ENCODE measurements around the gene MED4. TPM values are rescaled to one million over a fixed set of nuclear protein-coding genes. Genes with fewer than 3 reads are reported as not detected.

The MED4 gene, protein sequence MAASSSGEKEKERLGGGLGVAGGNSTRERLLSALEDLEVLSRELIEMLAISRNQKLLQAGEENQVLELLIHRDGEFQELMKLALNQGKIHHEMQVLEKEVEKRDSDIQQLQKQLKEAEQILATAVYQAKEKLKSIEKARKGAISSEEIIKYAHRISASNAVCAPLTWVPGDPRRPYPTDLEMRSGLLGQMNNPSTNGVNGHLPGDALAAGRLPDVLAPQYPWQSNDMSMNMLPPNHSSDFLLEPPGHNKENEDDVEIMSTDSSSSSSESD
- total RNA-seq: 21.2 and 25.9 TPM in 2 replicates

DNA sequence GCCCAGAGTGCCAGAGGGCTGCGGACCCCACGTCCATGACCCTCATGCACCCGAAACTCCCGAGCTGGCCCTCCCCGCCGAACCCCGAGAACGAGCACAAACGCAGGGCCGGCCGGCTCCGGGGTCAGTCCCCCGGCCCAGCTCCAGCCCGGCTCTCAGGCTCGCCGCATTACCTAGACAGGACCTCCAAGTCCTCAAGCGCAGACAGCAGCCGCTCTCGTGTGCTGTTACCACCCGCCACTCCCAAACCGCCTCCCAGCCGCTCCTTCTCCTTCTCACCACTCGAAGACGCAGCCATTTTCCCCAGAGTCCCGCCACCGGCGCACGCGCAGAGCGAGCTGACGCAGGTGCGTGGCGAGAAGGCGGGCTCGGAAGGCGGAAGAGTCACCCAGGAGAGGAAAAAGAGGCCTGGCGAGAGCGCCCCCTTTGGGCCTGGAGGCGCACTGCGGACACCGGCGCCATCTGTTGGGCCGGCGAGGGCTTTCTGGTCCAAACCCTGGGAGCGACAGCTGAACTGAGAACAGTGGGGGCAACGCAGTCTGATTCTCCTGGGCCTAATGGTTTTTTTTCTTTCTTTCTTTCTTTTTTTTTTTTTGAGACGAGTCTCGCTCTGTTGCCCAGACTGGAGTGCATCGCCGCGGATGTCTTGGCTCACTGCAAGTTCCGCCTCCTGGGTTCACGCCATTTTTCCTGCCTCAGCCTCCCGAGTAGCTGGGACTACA is at the start of gene MED4:
TSS of gene MED4 (minus strand) at position 324 of the 722 bp plus-strand sequence. CDS start at position 298, 26 bp downstream.

DNA sequence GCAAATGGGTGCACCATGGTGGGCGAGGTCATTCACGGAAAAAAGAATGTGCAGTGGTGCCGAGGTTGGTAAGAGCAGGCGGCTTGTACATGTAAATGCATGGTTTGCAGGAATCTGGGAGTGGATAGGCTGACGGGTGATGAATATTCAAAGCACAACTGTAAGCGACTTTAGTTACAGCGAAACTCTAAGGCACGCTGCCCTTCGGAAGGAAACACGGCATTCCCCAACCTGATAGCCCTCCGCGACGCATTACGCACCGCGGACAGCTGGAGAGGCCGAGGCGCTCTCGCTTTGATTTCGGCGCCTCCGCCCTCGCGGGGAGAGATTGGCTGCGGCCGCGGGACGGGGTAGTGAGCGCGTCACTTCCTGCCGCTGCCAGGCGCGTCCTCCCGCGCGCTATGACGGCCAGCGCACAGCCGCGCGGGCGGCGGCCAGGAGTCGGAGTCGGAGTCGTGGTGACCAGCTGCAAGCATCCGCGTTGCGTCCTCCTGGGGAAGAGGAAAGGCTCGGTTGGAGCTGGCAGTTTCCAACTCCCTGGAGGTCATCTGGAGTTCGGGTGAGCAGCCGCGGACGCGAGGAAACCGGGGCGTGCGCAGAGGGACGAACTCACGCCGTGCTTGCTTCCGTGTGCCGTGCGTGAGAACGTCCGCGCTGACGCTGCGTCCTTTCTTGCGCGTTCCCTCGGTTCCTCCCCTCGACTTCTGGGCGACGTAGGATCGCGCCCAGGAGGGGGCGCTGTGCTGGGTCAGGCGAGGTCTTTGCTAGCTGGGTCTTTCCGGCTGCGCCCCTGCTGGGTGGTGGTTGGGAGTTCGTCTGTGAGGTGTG is 57.3 kb downstream of the MED4 start, which contains the start of gene NUDT15:
TSS of gene NUDT15 (plus strand) at position 381 of the 828 bp plus-strand sequence. CDS start at position 402, 21 bp downstream.

Other genes with a start within 250 kb of the MED4 start
- 42.2 and 47.8 TPM in 2 replicates for gene SUCLA2, start 93.8 kb downstream of the MED4 start, total RNA-seq
- 10.2 and 14.1 TPM in 2 replicates for gene NUDT15, start 57.4 kb downstream of the MED4 start, total RNA-seq
- gene ITM2B, start 138.1 kb upstream of the MED4 start, total RNA-seq: 126 and 161 TPM in 2 replicates
- gene RB1, start 208.6 kb upstream of the MED4 start, total RNA-seq: 16.5 and 18.3 TPM in 2 replicates

Data from smooth muscle cell of bladder (primary cell).